Liver (tissue), 3 donors: ENCODE data around the gene IL1RAPL2.

Experiments used
- CTCF ChIP-seq: fragments of 150-350 bp; IDR thresholded peaks from 2 replicates; pipeline ENCODE4 v1.5.1; 2017; ENCODE audit warnings: improper control_type of control experiment, low read depth, low read length; ENCODE audit not compliant: missing input control
- JUND ChIP-seq, 2 donors: IDR thresholded peaks; 2 replicates each; pipeline ENCODE4 v1.6.1; 2016; ENCODE audit warnings: antibody characterized with exemption in 2 of 2
- MAX ChIP-seq: IDR thresholded peaks from 2 replicates; pipeline ENCODE4 v1.6.1; 2016; ENCODE audit warnings: antibody characterized with exemption
- NR2F2 ChIP-seq: IDR thresholded peaks from 2 replicates; pipeline ENCODE4 v1.6.1; 2016; ENCODE audit warnings: antibody characterized with exemption
- RAD21 ChIP-seq, 2 donors: IDR thresholded peaks; 2 replicates each; pipeline ENCODE4 v1.6.1; 2016; ENCODE audit warnings: antibody characterized with exemption in 2 of 2, mild to moderate bottlenecking in 2 of 2
- REST ChIP-seq: IDR thresholded peaks from 2 replicates; pipeline ENCODE4 v1.6.1; 2016; ENCODE audit warnings: antibody characterized with exemption, mild to moderate bottlenecking
- RXRA ChIP-seq, 2 donors: IDR thresholded peaks; 2 replicates each; pipeline ENCODE4 v1.6.1; 2017 to 2018; ENCODE audit warnings: antibody characterized with exemption in 2 of 2, mild to moderate bottlenecking in 1 of 2
- SP1 ChIP-seq: IDR thresholded peaks from 2 replicates; pipeline ENCODE4 v1.6.1; 2018; ENCODE audit warnings: antibody characterized with exemption, mild to moderate bottlenecking
- TAF1 ChIP-seq: conservative IDR thresholded peaks from 2 replicates; pipeline ENCODE4 v1.6.1; 2016; ENCODE audit warnings: antibody characterized with exemption, mild to moderate bottlenecking
- donor health status: healthy.
- donor health status: healthy.

GRCh38 chrX:105645667-105646357 is 1079.8 kb downstream of the IL1RAPL2 start:
- TF ChIP-seq MAX (no peak), CTCF (no peak), JUND (IDR thresholded peaks at IDR 0.05) (no peak), NR2F2 (no peak), TAF1 (no peak), REST (no peak), SP1 (no peak), RXRA (IDR thresholded peaks at IDR 0.05) (no peak), RAD21 (IDR thresholded peaks at IDR 0.05) (no peak)
